GM18907 (cell line): Measurements from ENCODE around the gene OSBPL1A.
"Not testable (repeated sequence)": the region's sequence is repeated elsewhere in the genome, so short reads cannot be mapped to it uniquely, and the experiment has no call there.

Source experiments
- ATAC-seq: cut with Tn5 transposase; IDR thresholded peaks from one replicate; pipeline ENCODE4 v1.9.1; 2021; ENCODE audit warnings: mild to moderate bottlenecking, moderate library complexity; ENCODE audit not compliant: unreplicated experiment

The OSBPL1A gene

DNA sequence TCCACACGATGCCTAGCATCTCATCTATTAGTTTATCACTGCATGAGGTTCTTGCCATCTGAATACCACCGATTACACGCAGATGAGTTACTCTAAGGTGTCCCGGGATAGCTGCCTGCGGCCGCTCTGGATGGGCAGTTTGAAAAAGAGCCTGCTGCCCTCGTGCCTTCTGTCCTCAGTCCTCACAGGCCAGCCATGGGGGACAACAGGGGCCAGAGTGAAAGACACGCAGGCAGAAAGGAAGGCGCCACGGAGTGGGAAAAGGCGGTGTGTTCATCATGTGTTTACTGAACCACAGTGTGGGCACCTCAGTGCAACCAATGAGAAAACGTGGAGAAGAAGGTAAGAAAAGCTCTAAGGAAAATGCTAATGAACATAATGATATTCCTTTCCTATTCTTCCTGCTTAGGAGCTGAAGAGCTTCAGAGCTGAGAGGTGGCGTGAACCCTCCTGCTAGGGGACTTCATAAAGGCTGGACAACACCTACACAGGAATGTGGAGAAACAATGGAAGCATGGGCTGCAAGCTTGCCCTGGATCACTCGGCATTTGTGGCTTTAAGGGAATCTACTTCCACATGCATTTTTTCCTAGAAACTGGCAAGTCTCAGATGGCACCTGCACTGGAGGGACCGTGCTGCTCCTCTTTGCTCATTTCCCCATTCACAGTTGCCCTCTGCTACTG lies 207.8 kb downstream of the OSBPL1A start:
- ATAC-seq, result no peak

- ATAC-seq, result peak; percentile 77
Observed at GRCh38 chr18:24189007-24189528, 208.6 kb downstream of the OSBPL1A start.

- ATAC-seq, result no peak
Observed at GRCh38 chr18:24188120-24188519, 209.5 kb downstream of the OSBPL1A start.

GRCh38 chr18:24187689-24188088 lies 209.9 kb downstream of the OSBPL1A start:
- ATAC-seq, result no peak

- peak; percentile 67 for ATAC-seq
Observed at GRCh38 chr18:24187049-24187448, 210.6 kb downstream of the OSBPL1A start.

- no peak for ATAC-seq
Observed at GRCh38 chr18:24185805-24186204, 211.8 kb downstream of the OSBPL1A start.

- ATAC-seq, result no peak
Observed at GRCh38 chr18:24181806-24182205, 215.8 kb downstream of the OSBPL1A start.

- ATAC-seq, result no peak
Observed at GRCh38 chr18:24180048-24180447, 217.6 kb downstream of the OSBPL1A start.

GRCh38 chr18:24177499-24178133 lies 220.0 kb downstream of the OSBPL1A start:
- no peak for ATAC-seq

GRCh38 chr18:24176727-24177416 lies 220.8 kb downstream of the OSBPL1A start:
- ATAC-seq, result peak; percentile 85

- ATAC-seq, result no peak
Observed at GRCh38 chr18:24173997-24174396, 223.6 kb downstream of the OSBPL1A start.

DNA sequence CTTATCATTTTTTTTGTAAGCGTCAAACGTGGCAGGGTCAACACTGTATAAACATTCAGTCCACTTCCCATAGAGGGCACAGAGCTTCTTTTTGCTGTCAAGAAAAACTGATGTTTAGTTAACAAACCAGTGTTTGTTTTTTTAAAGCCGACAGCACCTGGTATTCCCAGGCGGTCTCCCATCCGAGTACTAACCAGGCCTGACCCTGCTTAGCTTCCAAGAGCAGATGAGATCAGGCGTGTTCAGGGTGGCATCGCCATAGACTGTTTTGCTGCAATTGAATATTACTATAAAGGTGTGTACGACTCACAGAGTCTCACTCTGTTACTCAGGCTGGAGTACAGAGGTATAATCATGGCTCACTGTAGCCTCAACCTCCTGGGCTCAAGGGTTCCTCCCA lies 227.3 kb downstream of the OSBPL1A start:
- ATAC-seq, result no peak

- no peak for ATAC-seq
Observed at GRCh38 chr18:24168496-24168895, 229.1 kb downstream of the OSBPL1A start.

- ATAC-seq, result no peak
Observed at GRCh38 chr18:24161304-24161703, 236.3 kb downstream of the OSBPL1A start.

GRCh38 chr18:24160086-24160485 lies 237.5 kb downstream of the OSBPL1A start:
- ATAC-seq, result no peak

DNA sequence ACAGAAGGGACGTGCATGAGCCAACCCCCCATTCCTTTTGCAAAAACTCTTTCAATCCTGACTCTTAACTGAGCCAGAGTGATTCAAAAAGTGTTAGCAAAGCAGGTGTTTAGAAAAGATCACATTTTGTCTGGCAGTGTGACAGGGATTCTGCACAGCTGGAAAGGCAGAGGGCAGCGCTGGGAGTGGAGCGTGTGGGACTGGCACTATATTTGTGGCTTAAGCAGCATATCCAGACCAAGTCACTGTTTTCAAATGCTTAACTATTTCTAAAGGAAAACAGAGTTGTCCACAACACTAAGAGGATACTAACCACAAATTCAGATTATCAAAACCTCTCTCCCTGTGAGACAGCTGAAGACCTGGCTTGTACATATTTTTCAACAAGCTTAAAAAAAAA lies 239.8 kb downstream of the OSBPL1A start:
- ATAC-seq, result no peak

DNA sequence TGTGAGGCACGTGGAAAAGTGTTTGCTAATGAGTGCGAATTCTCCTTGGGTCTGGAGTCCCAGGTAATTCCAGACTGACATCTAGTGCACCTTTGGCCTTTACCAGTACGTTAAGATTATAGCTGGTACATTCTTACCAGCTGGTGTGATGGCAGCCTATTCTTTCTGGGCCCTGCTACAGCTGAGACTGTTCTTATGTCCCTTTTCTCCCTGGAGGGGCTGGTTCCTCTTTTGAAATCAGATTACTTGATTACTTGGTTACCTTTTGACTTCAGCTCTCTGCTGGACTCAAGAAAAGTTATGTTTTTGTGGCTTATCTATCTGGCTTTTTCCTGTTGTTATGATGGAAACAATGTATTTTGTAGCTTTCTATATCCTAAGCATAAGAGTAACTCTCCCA lies 244.2 kb downstream of the OSBPL1A start:
- no peak for ATAC-seq

DNA sequence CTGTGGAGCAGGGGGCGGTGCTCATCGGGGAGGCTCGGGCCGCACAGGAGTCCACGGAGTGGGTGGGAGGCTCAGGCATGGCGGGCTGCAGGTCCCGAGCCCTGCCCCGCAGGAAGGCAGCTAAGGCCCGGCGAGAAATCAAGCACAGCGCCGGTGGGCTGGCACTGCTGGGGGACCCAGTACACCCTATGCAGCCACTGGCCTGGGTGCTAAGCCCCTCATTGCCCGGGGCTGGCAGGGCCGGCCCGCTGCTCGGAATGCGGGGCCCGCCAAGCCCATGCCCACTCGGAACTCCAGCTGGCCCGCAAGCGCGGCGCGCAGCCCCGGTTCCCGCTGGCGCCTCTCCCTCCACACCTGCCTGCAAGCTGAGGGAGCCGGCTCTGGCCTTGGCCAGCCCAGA lies 248.0 kb downstream of the OSBPL1A start:
- ATAC-seq, result not testable (repeated sequence)

GRCh38 chr18:24142376-24142775 lies 255.2 kb downstream of the OSBPL1A start:
- ATAC-seq, result no peak

- no peak for ATAC-seq
Observed at GRCh38 chr18:24140697-24141096, 256.9 kb downstream of the OSBPL1A start.

GRCh38 chr18:24138789-24139616 lies 258.6 kb downstream of the OSBPL1A start, which contains the start of gene CABYR:
TSS of gene CABYR (plus strand) at chr18:24139062. CDS start at chr18:24143115, 4,053 bp downstream.
- peak; percentile 94 for ATAC-seq
